GM12873 (cell line): Measurements from ENCODE around the gene MPHOSPH6.

Source experiments
- CTCF ChIP-seq: IDR thresholded peaks from 2 replicates; pipeline ENCODE4 v1.5.1; 2012; ENCODE audit warnings: low read depth, mild to moderate bottlenecking, moderate library complexity, low read length, control low read depth; ENCODE audit not compliant: insufficient read depth; ENCODE audit errors: missing control alignments

Gene MPHOSPH6

DNA sequence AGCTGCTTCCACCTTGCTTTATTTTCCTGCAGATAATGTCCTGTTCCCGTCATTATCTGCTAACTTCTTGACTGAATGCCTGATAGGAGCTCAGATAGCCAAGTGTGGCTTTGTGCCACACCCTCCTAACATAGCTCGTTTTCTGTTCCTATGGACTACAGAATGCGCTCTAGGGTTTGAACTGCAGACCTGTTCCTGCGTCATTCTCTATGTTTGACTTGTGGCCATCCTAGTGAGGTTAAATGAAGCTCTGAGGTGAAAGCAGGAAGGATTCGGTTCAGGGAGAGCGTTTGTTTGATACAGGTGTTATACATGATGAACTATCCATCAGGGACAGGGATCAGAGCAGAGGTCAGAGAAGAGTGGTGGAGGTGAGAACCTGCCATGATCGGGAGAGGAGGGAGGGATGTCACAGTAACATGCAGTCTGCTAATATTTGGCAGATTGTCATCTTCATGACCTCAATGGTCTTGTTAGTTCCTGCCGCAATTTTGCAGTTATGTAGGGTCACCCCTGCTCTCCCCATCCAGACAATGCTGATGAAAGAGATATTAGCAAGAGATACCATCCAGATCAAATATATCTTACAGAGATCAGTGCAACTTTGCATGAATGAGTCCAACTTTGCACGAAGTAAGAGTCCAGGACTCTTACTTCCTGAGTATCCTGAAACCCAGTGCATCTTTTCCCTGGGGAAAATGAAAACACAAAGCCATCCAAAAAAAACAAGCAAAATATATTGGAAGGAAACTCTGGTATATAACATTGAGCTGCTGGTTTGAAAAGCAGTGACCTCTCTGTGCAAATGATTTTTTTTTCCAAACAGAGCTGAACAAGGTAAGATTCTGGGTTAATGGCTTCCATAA, 32.8 kb downstream of the MPHOSPH6 start:
- no peak for TF ChIP-seq CTCF

DNA sequence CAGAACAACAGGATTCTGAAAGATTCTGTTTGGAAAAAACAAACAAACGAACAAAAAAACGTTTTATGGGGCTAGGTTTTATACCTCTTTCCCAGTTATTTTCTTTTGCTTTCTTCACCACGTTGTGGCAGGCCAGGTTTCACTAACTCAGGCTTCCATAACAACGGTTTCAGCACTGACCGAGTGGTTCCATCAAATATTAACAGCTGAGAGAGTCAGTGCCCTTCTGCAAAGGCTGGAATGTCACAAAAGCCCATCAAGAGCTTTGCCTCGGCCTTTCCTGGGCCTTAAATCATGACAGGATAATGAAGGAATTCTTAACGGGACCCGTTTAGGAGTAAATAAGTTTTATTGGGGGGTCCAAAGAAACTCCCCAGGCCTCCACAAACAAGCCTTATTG, 34.2 kb downstream of the MPHOSPH6 start:
- TF ChIP-seq CTCF: no peak

DNA sequence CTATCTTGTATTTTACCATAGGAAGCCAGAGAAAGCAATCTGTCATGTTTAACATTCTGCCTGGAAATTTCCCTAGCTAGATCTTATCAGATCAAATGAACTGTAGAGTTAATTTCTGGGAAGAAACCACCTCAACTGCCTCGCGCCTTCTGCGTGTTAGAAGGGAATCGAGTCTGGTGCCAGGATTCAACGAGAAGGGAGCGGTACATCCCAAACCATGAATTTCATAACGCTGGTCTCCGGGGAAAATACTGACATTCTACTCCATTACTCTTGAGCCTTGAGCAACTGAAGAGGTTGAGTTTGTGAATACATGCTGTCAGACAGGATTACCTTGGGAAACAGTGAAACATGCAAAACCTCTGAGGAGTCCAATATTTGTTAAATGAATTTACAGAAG, 35.2 kb downstream of the MPHOSPH6 start:
- no peak for TF ChIP-seq CTCF

- no peak for TF ChIP-seq CTCF
Measured at GRCh38 chr16:82133798-82134197, 36.2 kb downstream of the MPHOSPH6 start.

GRCh38 chr16:82129881-82130280, 40.1 kb downstream of the MPHOSPH6 start:
- TF ChIP-seq CTCF: no peak

DNA sequence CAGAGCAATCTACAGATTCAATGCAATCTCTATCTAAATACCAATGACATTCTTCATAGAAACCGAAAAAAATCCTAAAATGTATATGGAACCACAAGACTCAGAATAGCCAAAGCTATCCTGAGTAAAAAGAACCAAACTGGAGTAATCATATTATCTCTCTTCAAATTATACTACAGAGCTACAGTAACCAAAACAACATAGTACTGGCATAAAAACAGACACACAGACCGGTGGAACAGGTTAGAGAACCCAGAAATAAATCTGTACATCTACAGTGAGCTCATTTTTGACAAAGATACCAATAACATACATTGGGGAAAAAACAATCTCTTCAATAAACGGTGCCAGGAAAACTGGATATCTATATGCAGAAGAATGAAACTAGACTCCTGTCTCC, 45.4 kb downstream of the MPHOSPH6 start:
- no peak for TF ChIP-seq CTCF

DNA sequence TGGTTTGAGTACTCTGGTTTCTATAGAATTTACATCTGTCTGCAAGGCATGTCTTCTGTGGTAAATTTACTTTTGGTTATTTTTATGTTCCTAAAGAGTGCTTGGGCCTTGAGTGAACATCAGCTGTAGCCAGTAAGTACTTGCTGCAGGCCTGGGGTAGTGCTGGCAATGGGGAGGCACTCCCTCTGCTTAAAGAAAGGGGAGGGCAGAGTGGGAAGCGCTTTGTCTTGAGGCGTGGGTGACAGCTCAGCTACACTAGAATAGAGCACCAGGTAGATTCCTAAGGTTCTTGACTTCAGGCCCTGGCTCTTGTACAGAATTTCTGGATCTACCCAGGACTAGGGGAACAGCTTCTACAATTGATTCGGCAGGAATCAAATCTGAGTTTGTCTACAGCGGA, 50.6 kb downstream of the MPHOSPH6 start:
- TF ChIP-seq CTCF: no peak
